Smooth muscle cell (in vitro differentiated cells): ENCODE measurements around the gene TNNT3. TPM values are rescaled to one million over a fixed set of nuclear protein-coding genes. Genes with fewer than 3 reads are reported as not detected.

Source experiments
- DNase-seq: peaks from one replicate; lab custom pipeline; 2025; ENCODE audit not compliant: unreplicated experiment; lab: John Stamatoyannopoulos, UW
- H2AFZ ChIP-seq: fragments of 200-600 bp; sonication (generic); 2 replicates; pipeline ENCODE4 v1.6.0; 2016; ENCODE audit warnings: antibody characterized with exemption, low read depth, mild to moderate bottlenecking
- H3F3A ChIP-seq: fragments of 200-600 bp; sonication (generic); 2 replicates; pipeline ENCODE4 v1.6.0; 2017; ENCODE audit warnings: antibody characterized with exemption, low read depth
- H3K27ac ChIP-seq: fragments of 200-600 bp; sonication (generic); 2 replicates; pipeline ENCODE4 v1.5.1; 2016; ENCODE audit warnings: low read depth, mild to moderate bottlenecking
- H3K27me3 ChIP-seq: fragments of 200-600 bp; sonication (generic); 2 replicates; pipeline ENCODE4 v1.6.1; 2016; ENCODE audit warnings: low read depth, mild to moderate bottlenecking
- H3K36me3 ChIP-seq: fragments of 200-600 bp; sonication (generic); 2 replicates; pipeline ENCODE4 v1.5.1; 2016; ENCODE audit warnings: low read depth
- H3K4me1 ChIP-seq: fragments of 200-600 bp; sonication (generic); 2 replicates; pipeline ENCODE4 v1.5.1; 2016; ENCODE audit warnings: low read depth
- H3K4me2 ChIP-seq: fragments of 200-600 bp; sonication (generic); 2 replicates; pipeline ENCODE4 v1.6.0; 2016; ENCODE audit warnings: mild to moderate bottlenecking
- H3K4me3 ChIP-seq: fragments of 200-600 bp; sonication (generic); 2 replicates; pipeline ENCODE4 v1.5.1; 2016; ENCODE audit warnings: mild to moderate bottlenecking
- H3K79me2 ChIP-seq: fragments of 200-600 bp; sonication (generic); 2 replicates; pipeline ENCODE4 v1.6.0; 2016; ENCODE audit warnings: low read depth, mild to moderate bottlenecking
- H3K9ac ChIP-seq: fragments of 200-600 bp; sonication (generic); 2 replicates; pipeline ENCODE4 v1.6.0; 2016; ENCODE audit warnings: low read depth
- H3K9me3 ChIP-seq: fragments of 200-600 bp; sonication (generic); replicated peaks from 2 replicates; pipeline ENCODE4 v1.5.1; 2016; ENCODE audit warnings: low read depth
- H4K20me1 ChIP-seq: fragments of 200-600 bp; sonication (generic); 2 replicates; pipeline ENCODE4 v1.6.0; 2016; ENCODE audit warnings: low read depth
- WGBS: methylation state at CpG from one replicate; pipeline ENCODE4 v1.1.7; 2016; ENCODE audit warnings: low lambda C conversion rate; 5-methylcytosine and 5-hydroxymethylcytosine counted together
- polyA plus RNA-seq: library from polyadenylated mRNA; unstranded; fragments of >200 nt; fragmentation: Nextera tagmentation; extraction: Ambion mirVana; gene quantifications from 2 replicates; pipeline ENCODE4 v1.2.1, GENCODE V29; 2016
- total RNA-seq: library from RNA; depleted of rRNA; stranded (reverse); fragments of >200 nt; gene quantifications from 2 replicates; pipeline ENCODE4 v1.2.3, GENCODE V29; 2014
- TF ChIP-seq, protein P1 (sequence below): fragments of 200-600 bp; sonication (generic); IDR thresholded peaks from 2 replicates; pipeline ENCODE4 v1.5.1; 2017; ENCODE audit warnings: borderline replicate concordance, mild to moderate bottlenecking, antibody characterized with exemption; ENCODE audit not compliant: insufficient read depth, poor library complexity, severe bottlenecking

The TNNT3 gene
- total and polyA plus RNA-seq, 2 experiments from 2014 or later: 0.97 to 1.9 TPM

DNA sequence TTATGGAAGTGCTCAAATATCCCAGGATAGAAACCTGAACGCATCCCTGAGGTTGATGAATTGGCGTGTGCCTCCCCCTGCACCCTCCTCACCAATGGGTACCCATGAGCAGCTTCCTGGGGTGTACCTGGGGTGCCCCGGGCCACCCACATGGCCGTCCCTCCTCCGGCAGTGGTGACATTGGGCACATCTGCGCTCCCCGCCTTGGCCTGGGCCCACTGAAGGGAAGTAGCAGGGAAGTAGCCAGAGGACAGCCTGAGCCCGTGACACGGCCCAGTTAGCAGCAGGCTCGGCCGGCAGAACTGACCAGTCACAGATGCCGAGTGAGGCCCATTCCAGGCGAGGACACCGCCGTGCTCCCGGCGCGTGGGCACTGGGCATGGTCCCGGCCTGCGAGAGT lies 44.4 kb downstream of the TNNT3 start:
- no peak for DNase-seq
- TF ChIP-seq, protein P1, sequence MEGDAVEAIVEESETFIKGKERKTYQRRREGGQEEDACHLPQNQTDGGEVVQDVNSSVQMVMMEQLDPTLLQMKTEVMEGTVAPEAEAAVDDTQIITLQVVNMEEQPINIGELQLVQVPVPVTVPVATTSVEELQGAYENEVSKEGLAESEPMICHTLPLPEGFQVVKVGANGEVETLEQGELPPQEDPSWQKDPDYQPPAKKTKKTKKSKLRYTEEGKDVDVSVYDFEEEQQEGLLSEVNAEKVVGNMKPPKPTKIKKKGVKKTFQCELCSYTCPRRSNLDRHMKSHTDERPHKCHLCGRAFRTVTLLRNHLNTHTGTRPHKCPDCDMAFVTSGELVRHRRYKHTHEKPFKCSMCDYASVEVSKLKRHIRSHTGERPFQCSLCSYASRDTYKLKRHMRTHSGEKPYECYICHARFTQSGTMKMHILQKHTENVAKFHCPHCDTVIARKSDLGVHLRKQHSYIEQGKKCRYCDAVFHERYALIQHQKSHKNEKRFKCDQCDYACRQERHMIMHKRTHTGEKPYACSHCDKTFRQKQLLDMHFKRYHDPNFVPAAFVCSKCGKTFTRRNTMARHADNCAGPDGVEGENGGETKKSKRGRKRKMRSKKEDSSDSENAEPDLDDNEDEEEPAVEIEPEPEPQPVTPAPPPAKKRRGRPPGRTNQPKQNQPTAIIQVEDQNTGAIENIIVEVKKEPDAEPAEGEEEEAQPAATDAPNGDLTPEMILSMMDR: no peak
- H3K27ac ChIP-seq: no peak overlapping the region

DNA sequence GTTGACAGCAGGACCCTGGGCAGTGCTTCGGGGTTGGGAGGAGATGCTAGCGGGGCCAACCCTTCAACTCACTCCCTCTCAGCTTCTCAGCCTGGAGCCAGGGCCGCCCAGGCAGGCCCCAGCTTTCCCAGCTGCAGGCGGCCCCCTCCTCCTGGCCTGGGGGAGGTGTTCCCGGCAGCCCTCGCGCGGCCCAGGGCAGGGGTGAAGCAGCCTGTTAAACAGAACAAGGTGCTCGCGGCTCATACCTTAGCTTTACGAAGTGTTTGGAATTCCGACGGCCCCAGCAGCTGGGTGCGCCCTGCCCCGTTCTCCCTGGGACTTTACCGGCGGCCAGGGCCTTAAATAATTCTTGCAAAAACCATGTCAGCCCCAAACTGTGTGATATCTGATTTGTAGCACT lies 44.8 kb downstream of the TNNT3 start:
- no peaks in the 10 kb centered on the region for H3K9me3 ChIP-seq
- no peaks in the 10 kb centered on the region for H4K20me1 ChIP-seq
- H3K27ac ChIP-seq: no peak overlapping the region
- no peaks in the 10 kb centered on the region for H3K36me3 ChIP-seq
- no peak overlapping the region for H3K4me3 ChIP-seq
- no peak for DNase-seq
- TF ChIP-seq, protein P1: no peak
- no CpG with 5 or more reads among the region's 17 CpGs for WGBS
- H3K9ac ChIP-seq: no peak overlapping the region
- H3K4me2 ChIP-seq: no peak overlapping the region
- H3K4me1 ChIP-seq: no peaks in the 10 kb centered on the region
- no peaks in the 10 kb centered on the region for H3K79me2 ChIP-seq
- H2AFZ ChIP-seq: no peak overlapping the region
- H3F3A ChIP-seq: no peaks in the 10 kb centered on the region
- no peaks in the 10 kb centered on the region for H3K27me3 ChIP-seq

More for the DNA sequence above, 44.4 kb downstream of the TNNT3 start:
- Histone ChIP-seq H3K36me3 (no peaks in the 10 kb centered on the region), H3K4me1 (no peaks in the 10 kb centered on the region), H3K4me2 (no peak overlapping the region), H2AFZ (no peak overlapping the region), H3K4me3 (no peak overlapping the region), H3F3A (no peaks in the 10 kb centered on the region), H3K9ac (no peak overlapping the region), H3K27me3 (no peaks in the 10 kb centered on the region), H3K9me3 (no peaks in the 10 kb centered on the region), H3K79me2 (no peaks in the 10 kb centered on the region), H4K20me1 (no peaks in the 10 kb centered on the region)
- WGBS: no CpG with 5 or more reads among the region's 20 CpGs

DNA sequence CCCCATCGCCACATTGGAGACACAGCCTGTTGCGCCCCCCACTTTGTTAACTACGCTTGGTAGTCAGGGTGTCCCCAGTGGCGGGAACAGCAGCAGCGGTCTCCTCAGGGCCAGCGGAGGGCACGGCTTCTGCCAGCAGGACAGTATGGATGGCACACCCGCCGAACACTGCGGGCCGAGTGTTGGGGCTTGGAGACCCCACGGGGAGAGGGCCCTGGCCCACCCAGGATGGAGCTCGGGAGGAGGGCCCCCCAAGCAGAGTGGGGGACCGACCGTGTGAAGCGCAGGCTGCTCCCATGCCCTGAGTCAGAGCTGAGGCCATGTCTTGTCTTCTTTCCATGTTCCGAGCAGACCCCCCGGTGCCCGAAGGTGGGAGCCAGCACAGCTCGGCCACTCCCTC lies 45.5 kb downstream of the TNNT3 start:
- Histone ChIP-seq H3K9me3 (no peaks in the 10 kb centered on the region), H3K79me2 (no peaks in the 10 kb centered on the region), H4K20me1 (no peaks in the 10 kb centered on the region), H3K27ac (no peak overlapping the region), H3K27me3 (no peaks in the 10 kb centered on the region), H3K4me3 (no peak overlapping the region), H3F3A (no peaks in the 10 kb centered on the region), H3K4me2 (no peak overlapping the region), H3K4me1 (no peaks in the 10 kb centered on the region), H2AFZ (no peak overlapping the region), H3K9ac (no peak overlapping the region), H3K36me3 (no peaks in the 10 kb centered on the region)
- TF ChIP-seq, protein P1: no peak
- DNase-seq: no peak
- no CpG with 5 or more reads among the region's 20 CpGs for WGBS

DNA sequence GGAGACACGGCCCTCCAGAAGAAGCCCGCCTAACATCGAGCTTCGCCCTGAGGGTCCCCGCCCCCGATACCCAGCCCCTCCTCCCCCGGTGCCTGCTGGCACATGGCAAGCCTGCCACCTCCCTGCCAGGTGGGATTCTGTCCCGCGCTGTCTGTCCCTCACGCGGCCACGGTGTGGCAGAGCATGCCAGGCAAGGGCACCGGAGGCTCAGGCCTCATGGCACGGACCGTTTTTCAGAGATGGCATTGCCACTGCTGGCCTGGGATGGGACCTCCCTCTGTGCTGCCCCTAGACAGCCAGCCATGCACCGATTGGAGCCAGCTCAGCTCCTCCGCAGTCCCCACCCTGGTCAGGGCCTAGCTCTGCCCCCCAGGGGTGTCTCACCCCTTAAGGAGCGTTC lies 47.0 kb downstream of the TNNT3 start:
- H3K9ac ChIP-seq: no peak overlapping the region
- H3K27ac ChIP-seq: no peak overlapping the region
- no peaks in the 10 kb centered on the region for H3K79me2 ChIP-seq
- no CpG with 5 or more reads among the region's 18 CpGs for WGBS
- H3F3A ChIP-seq: no peaks in the 10 kb centered on the region
- no peaks in the 10 kb centered on the region for H4K20me1 ChIP-seq
- DNase-seq: no peak
- no peaks in the 10 kb centered on the region for H3K4me1 ChIP-seq
- H2AFZ ChIP-seq: no peak overlapping the region
- H3K27me3 ChIP-seq: no peaks in the 10 kb centered on the region
- no peak overlapping the region for H3K4me3 ChIP-seq
- H3K36me3 ChIP-seq: no peaks in the 10 kb centered on the region
- TF ChIP-seq, protein P1: no peak
- no peak overlapping the region for H3K4me2 ChIP-seq
- H3K9me3 ChIP-seq: no peaks in the 10 kb centered on the region
